HG03095 (cell line): ENCODE measurements around the gene GANC.

Experiments
- ATAC-seq: cut with Tn5 transposase; IDR thresholded peaks from one replicate; pipeline ENCODE4 v1.9.1; 2021; ENCODE audit warnings: moderate library complexity; ENCODE audit not compliant: unreplicated experiment

Gene GANC

DNA sequence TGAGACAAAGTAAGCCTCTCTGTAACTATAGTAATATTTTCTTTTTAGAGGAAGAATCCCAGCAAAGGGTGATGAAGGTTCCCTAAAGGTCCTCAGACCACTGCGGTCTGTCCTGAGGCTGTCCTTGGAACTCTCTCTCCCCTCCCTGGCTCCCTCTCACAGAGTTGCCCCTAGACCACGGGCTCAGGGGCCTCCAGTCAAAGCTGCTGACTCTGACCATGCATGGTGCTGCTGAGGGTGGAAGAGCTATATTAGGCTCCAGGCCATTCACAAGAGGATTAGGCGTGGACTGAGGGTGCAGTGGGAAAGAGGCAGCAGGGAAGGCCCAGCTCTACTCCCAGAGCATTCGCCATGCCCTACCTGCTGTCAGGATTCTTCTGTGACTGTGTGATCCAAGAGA is 100.9 kb downstream of the GANC start:
- ATAC-seq: no peak

DNA sequence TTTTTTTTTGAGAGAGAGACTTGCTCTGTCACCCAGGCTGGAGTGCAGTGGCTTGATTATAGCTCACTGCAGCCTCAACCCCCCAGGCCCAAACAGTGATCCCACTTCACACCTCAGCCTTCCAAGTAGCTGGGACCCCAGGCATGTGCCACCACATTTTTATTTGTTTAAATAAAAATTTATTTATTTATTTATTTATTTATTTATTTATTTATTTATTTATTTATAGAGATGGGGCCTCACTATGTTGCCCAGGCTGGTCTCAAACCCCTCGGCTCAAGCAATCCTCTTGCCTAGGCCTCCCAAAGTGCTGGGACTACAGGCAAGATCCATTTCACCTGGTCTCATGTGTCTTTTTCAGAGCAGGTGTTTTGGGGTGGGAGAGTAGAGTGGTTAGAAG is 101.8 kb downstream of the GANC start:
- ATAC-seq: no peak

DNA sequence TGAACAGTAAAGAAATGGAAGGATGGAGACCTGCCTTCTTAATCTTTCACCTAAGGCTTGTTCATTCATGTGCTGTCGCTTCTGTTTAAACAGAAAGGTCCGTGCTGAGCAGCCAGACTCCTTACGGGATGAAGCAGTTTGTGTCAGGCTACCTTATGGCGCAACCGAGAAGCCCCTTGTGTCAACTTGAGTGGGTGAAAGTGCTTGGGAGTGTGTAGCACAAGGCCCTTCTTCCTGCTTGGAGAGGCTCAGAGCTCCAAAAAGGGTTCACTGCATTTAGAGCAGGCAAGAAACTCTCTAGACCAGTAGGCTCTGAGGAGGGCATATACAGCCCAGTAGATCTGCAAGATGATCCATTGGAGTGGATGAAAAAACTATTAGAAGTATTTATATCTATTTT is 102.3 kb downstream of the GANC start:
- no peak for ATAC-seq

DNA sequence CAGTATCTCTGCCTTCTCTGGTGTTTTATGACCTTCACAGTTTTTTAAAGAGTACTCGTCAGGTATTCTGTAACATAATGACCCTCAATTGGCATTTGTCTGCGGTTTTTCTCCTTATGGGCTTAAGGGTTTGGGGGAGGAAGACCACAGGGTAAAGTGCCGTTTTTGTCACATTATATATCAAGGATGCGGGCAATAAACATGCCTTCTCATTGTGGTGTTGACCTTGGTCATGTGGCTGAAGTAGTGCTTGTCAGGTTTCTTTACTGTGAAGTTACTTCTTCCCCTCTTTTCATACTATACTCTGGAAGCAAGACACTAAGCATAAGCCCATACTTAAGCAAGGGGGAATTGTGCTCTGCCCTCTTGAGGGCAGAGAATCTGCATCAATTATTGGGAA is 102.9 kb downstream of the GANC start:
- no peak for ATAC-seq

DNA sequence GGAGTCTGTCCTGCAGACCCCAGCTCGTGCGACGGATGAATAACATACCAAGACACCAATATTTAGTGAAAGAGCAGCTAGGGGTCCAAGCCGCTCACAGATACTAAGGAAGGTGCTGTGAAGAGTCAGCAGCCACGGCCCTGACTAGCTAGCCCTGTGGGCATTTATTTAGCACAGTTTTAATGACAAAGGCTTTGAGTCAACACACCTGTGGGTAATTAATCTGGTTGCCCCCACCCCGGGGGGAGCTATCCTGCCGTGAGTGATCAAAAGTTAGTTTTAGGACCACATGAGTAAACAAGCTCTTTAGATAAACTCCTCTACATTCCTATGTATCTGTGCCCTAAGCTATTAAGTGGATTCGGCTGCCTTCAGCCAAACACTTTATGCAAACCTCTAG is 105.0 kb downstream of the GANC start:
- ATAC-seq: no peak

DNA sequence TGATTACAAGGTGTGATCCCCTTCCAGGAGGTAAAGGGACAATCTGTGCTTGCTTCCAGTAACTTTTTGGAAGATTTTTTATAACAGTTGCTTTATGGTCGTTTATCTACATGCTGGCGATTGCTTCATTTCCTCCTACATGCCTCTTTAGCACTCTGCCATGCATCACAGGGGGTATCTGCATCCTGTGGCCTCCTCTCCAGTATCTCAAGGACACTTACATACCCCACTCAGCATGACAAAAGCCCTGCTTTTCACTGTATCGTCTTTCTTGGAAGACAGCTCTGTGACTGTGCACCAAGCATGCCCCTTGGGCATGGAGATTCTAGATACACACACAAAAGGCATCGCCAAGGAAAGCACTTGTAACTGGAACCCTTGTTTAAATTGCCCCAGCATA is 111.6 kb downstream of the GANC start:
- no peak for ATAC-seq

DNA sequence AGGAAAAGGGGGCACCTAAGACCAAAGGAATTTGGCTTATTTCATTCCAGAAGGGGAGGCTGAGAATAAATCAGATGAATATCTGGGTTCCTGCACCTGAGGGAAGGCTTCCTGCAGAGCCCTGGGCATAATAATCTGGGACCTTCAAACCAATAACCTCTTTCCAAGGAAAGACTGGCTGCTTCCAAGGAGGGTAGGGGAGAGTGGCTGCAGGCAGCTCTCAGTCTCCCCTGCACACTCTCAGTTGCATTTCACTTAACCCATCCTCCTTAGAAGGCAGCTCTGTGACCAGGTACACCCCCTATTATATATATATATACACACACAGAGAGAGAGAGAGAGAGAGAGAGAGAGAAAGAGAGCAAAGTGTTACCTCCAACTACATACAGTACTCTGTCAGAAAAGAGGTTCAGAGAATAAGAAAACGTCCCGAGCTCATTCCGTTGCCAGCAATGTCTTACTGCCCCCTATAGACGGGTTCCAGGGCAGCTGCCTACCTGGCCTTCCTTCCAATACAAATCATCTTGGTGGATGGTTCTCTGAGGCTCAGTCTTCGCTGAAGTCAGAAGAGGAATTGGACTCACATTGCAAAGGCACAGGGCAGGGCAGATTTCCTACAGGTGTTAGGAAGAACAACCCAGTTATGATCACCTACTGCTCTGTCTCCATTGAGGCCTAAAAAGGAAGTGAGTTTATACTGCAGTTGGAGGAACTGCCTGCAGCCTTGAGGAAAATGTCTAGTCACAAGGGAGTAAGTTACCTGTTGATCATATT is 112.4 kb downstream of the GANC start:
- ATAC-seq: no peak

DNA sequence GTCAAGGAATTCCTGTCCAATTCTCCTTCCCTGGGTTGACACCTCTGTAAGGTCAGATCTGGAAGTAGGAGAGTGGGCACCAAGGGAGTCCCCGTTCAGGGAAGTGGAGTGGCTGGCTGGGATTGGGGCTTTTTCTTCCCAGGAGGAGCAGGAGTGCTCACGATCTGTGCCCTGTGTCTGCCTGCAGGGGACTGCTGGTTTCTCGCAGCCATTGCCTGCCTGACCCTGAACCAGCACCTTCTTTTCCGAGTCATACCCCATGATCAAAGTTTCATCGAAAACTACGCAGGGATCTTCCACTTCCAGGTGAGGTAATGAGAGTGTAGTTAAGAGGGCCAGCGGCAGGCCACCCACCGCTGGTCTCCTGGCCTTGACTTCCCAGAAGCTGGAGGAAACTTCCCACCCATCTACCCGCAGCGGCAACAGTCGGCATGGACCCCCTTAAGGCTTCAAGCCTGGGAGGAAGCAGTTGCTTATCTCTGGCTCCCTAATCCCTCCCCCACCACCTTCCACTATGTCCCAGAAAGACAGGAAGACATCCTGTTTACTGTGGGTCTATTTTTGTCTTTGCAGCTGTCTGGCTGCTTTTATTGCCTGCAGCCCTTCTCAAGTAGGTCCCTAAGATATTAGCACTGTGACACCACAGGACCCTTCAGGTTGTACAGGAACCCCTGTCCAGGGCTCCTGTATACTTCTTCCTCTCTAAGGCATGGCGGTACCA is 113.1 kb downstream of the GANC start:
- no peak for ATAC-seq

DNA sequence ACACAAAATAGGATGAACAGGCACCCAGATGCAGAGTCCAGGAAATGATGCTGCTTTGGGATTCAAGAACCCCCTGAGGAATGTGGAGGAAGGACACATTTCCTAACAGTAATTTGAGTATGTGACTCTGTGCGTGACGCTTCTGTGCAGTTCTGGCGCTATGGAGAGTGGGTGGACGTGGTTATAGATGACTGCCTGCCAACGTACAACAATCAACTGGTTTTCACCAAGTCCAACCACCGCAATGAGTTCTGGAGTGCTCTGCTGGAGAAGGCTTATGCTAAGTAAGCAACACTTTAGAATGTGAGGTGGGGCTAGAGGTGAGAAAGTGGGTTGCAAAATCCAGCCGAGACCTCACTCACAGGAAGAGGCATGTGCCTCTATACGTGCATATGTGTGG is 114.6 kb downstream of the GANC start:
- ATAC-seq: no peak

DNA sequence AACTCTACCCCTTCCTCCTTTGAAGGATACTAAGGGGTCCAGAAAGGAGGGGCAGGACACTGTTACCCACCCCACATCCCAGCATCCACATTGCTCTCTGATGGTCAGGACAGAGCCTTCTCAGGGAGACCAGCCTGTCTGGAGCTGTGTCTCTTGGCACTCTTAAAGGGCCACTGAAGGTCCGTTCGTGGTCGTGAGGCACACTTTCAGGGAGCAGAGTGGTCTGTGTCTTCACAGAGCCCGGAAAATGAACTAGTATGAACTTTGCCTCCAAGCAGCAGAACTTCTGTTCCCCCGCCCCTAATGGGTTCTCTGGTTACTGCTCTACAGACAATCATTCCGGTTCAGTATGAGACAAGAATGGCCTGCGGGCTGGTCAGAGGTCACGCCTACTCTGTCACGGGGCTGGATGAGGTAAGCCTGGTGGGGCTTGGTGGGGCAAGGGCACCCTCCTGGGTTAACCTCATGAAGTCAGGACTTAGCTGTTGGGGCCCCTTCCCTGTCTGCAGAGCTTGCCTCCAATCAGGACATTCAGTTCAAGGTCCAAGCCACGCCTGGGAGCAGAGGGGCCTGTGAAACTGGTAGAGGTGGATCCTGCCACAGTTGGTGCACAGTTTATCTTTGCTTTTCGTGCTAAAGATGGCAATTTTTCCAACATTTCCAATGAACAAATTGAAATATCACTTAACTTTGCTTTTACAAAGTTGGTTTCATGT is 119.5 kb downstream of the GANC start:
- no peak for ATAC-seq

DNA sequence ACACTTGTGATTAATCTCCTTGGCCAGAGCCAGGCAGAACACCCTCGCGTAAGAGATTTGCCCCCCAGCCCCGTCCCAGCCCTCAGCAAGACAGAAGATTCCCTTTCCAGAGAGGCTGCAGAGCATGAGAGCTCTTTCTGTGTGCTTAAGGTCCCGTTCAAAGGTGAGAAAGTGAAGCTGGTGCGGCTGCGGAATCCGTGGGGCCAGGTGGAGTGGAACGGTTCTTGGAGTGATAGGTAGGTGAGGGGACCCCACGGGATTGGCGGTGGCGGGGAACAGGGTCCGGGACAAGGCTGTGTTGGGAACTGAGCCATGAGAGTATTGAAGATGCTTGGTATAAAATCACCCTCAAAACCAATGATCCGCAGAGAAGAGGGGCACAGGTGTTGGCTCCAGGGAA is 121.1 kb downstream of the GANC start:
- ATAC-seq: no peak

DNA sequence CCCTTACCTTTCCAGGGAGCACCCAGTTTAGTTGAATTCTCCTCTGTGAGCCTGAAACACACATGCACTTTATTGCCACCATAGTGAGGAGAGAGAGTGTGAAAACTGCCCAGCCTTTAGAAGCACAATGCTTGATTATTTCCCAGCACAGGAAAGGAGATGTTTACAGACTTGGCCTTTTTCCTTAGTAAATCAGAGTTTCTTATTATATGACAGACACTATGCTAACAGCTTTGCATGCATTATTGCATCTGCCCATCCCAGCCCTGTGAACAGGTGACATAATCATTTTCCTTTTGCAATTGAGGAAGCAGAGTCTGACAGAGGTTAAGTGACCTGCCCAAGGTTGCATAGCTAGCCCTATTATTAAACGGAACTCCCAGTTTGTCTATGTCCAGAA is 122.8 kb downstream of the GANC start:
- ATAC-seq: no peak

DNA sequence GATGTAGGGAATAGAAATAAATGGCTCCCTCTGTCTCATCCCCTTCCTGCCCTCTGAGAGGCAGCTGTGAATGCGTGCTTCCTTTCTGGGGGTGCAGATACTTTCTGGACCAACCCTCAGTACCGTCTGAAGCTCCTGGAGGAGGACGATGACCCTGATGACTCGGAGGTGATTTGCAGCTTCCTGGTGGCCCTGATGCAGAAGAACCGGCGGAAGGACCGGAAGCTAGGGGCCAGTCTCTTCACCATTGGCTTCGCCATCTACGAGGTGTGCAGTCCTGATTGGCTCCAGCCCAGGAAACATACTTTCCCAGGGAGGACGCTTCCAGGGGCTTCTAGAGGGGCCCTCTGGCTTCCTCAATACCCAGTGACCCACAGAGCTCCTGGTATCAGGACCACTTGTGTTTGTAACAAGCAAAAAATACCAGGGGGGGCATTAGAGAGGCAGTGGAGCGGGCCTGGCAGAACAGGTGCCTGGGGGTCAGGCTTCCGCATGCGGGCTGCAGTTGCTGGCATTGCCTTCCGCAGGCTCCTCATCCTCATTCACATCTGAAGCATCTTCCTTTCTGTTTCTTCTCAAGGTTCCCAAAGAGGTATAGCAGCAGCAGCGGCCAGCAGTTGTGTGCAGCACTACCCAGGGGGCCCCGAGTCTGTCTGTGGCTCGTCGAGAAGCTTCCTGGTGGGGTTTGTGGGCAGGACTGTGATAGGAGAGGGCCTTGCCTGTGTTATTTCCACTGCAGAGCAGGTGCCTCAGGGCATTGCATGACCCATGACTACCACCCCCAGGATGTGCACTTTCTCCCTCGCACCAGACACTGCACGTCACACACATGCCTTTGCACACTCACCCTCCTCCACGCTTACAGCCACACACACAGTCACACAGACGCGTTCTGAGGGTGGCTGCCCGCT is 128.8 kb downstream of the GANC start:
- ATAC-seq: no peak

DNA sequence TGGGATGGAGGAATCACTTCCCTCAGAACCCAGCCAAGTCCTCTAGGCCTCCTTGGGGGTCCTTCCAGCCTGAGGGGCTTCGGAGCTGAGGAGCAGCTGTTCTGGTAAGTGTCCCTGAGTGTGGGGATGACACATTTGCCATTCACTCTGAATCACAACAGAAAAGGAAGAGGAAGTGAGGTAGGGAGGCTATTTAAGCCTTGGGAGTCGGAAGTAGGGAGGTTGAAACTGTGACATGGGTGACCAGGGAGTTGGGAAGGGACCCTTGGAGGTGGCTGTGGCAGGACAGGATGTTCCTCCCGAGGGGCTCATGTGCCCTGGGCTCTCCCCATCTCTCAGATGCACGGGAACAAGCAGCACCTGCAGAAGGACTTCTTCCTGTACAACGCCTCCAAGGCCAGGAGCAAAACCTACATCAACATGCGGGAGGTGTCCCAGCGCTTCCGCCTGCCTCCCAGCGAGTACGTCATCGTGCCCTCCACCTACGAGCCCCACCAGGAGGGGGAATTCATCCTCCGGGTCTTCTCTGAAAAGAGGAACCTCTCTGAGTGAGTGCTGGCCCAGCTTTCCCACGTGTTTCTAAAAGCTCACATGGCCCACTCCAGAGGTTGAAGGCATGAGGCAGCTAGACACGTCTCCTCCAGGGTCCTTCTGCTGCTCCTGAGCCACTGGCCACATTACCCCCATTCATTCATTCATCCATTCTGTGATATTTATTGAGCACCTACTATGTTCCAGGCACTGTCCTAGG is 129.6 kb downstream of the GANC start:
- ATAC-seq: no peak

DNA sequence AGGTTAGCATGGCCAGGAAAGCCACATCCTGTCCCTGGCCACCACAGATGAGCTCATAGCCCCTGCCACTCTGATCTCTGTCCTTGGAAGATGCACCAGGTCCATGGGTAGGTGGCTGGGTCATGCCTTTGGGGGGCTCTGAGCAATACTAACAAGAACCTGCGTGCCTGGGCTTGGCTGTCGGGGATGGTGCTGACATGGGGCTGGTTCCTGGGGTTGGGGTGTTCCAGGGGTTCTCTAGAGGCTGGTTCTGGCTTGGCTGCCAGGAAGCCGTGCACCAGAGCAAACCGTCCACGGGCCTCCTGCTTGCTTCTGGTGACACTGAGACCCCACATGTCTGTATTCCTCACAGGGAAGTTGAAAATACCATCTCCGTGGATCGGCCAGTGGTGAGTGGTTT is 130.4 kb downstream of the GANC start:
- ATAC-seq: no peak

DNA sequence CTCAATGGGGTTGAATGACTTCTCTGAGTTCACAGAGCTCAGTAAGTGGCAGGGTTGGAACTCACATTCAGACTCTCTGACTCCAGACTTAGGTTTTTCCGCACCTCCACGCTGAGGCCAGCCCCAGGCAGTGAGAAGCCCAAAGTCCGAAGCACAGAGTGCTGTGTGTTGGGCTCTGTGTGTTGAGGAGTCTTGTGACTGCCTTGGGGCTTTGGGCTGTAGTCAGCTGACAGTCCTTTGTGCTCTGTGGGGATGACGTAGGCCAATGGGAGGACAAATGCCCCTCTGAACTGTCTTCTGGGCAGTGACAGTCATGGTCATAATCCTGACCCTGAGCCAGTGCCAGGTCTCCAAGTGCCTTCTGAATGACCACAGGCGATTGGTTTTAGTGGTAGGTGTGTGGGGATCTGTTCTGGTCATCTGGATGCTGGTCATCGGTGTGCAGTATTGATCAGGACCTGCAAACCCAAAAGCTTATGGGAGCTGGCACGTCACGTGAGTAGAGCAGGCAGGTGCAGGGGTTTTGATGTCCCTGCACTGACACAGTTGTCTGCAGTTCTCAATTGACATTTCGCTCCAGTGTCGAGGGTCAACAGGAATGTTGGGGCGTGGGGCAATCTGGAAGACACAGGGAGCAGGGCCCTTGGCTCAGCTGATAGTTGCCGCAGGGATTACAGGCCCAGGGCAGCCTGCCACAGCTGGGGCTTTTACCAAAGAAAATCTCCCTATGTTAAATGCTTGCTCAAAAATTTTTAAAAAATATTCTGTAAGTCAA is 131.6 kb downstream of the GANC start:
- no peak for ATAC-seq

DNA sequence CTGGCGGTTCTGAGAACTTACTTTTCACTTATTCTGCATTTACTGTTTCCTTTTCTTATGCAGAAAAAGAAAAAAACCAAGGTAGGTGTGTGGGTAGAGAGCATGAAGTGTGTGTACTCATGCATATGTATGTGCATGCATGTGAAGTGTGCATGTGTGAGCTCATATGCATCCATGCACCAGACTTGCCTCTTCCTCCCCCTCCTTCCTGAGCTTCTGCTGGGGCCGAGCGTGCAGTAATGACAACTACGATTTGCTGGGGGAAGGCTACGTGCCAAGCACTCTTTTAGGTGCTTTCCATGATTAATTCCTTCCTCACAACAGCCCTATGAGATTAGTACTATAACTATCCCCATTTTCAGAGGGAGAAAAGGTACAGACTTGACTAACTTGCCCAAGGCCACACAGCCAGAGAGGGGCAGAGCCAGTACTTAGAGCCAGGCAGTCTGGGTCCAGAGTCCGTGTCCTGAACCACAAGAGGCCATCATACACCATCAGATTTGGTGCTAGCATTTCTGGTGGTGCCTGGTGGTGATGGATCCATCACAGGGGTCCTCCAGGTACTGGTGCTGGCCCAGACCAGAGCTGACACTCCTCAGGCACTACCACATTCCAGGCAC is 133.0 kb downstream of the GANC start:
- no peak for ATAC-seq
